ENCODE results near the gene TRAF6. TPM values are rescaled to one million over a fixed set of nuclear protein-coding genes. Genes with fewer than 3 reads are reported as not detected.

TRAF6 gene
- total RNA-seq, 1 experiment from 2014 or later, result 6.6 TPM

DNA sequence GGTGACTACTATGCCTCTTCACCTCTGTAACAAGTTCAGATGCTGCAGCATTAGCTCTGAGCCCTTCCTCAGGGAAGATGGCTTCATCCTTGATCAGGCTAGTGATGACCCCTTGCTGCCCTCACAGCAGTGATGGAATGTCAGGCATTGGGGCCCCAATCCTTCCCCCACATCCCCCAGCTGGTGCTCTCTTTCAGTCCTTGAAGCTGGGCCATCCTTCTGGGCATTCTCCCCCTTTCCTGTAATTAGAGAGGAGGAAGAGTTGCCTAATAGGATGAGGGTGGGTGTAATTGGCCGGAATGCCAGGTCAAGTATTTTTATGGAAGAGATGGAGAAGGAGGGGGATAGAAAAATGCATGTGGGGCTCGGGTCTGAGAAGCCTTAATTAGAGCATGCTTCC lies 62.6 kb downstream of the TRAF6 start (continued):
- TF ChIP-seq TCF7 (CRISPR knock-in tag; IDR thresholded peaks at IDR 0.05; ENCODE audit: low read depth) (no peak), SMAD4 (CRISPR knock-in tag; IDR thresholded peaks at IDR 0.05) (no peak), ZBTB21 (CRISPR knock-in tag; IDR thresholded peaks at IDR 0.05; ENCODE audit: borderline replicate concordance) (no peak), ZNF121 (CRISPR knock-in tag; IDR thresholded peaks at IDR 0.05) (no peak), FOXP1 (CRISPR knock-in tag; IDR thresholded peaks at IDR 0.05; ENCODE audit: borderline replicate concordance) (no peak)

DNA sequence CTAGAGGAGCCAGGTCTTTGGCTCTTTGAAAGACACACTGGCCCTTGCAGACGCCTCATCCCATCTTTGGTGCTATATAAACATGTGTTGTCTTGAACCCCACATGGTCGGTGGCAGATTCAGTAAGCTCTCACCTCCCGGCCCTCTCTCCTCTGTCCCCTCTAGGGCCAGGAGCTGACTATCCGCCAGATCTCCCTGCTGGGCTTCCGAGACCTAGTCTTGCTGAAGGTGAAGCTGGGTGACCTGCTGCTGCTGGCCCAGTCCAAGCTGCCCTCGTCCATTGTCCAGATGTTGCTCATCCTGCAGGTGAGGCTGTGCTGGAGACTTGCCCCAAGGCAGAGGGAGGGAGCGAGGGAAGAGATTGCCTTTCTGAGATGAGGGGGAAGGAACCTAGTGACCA lies 63.9 kb downstream of the TRAF6 start:
- no peak for ATAC-seq
- Mint-ChIP-seq H3K4me1 (0 out of 2 replicates have a peak, but pooled peaks cover 3% of the 10 kb centered on the region), H3K4me3 (no peak overlapping the region), H3K27ac (no peak overlapping the region), H3K36me3 (peaks cover 3% of the 10 kb centered on the region; the same call in 1 of the 2 replicates), H3K27me3 (ENCODE audit: low read depth) (no peaks in the 10 kb centered on the region; the same call in none of the 2 replicates), H3K9me3 (peaks cover 6% of the 10 kb centered on the region)
- DNase-seq (ENCODE audit: low spot score), result no peak
- CTCF ChIA-PET, result interaction anchor here (1.3 kb wide), 1 partner anchor 32 kb away, joined by 7 read pairs; no protein-coding TSS in a partner anchor
- POLR2A ChIA-PET, result interaction anchor here (1.6 kb wide), 1 partner anchor 14 kb away, joined by 3 read pairs; no protein-coding TSS in a partner anchor
- TF ChIP-seq TEAD4 (CRISPR knock-in tag; IDR thresholded peaks at IDR 0.05) (no peak), JAZF1 (CRISPR knock-in tag; IDR thresholded peaks at IDR 0.05) (no peak), ETV6 (CRISPR knock-in tag; IDR thresholded peaks at IDR 0.05) (no peak), ZNF423 (CRISPR knock-in tag; IDR thresholded peaks at IDR 0.05) (no peak), FOXP1 (CRISPR knock-in tag; IDR thresholded peaks at IDR 0.05; ENCODE audit: borderline replicate concordance) (no peak), FOXJ3 (CRISPR knock-in tag; IDR thresholded peaks at IDR 0.05; ENCODE audit: borderline replicate concordance) (no peak), ZNF263 (CRISPR knock-in tag; IDR thresholded peaks at IDR 0.05; ENCODE audit: low read depth) (no peak)
- TF ChIP-seq, protein P1, sequence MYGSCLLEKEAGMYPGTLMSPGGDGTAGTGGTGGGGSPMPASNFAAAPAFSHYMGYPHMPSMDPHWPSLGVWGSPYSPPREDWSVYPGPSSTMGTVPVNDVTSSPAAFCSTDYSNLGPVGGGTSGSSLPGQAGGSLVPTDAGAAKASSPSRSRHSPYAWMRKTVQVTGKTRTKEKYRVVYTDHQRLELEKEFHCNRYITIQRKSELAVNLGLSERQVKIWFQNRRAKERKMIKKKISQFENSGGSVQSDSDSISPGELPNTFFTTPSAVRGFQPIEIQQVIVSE (CRISPR knock-in tag; IDR thresholded peaks at IDR 0.05; ENCODE audit: borderline replicate concordance), result no peak
- TF ChIP-seq, protein P2, sequence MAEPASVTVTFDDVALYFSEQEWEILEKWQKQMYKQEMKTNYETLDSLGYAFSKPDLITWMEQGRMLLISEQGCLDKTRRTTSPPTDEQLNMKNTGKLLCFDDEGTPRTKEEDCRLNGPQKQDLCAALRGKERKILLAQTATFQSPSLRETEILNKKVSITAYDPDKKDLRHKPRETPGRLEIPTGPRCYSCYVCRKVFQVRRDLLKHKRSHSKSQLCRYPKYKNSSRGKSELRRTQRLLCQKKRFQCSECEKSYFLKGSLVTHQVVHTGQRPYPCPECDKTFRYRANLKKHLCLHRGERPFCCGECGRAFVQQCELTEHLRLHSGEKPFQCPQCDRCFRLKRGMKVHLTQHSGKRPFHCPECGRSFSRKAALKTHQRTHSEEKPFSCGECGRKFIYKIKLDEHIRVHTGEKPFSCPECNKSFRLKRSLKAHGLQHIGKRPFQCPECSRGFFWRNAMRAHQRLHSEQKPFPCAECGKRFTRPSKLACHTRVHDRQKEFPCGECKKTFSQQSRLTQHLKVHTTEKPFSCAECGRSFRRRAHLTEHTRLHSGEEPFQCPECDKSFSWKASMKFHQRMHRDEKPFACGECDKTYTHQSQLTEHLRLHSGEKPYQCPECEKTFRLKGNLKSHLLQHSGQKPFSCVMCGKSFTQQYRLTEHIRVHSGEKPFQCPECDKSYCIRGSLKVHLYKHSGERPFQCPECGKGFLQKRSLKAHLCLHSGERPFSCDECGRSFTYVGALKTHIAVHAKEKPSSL (CRISPR knock-in tag; conservative IDR thresholded peaks at IDR 0.05), result no peak

DNA sequence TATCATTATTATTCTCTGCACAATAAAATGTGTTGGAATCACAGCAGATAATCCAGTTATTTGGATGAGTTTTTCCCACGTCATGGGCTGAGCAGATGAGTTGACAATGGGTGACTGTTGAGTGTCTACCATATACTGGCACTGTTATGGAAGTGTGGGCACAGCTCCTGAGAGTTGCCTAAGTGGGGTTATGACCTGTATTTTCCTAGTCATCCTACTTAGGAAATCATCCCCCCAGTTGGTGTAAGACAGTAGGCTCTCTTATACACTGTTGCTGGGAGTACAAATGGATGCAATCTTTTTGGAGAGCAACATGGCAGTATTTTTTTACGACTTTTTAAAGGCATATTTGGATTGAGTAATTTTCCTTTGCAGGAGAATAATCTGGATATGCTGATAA lies 66.4 kb downstream of the TRAF6 start:
- TF ChIP-seq, protein P1 (CRISPR knock-in tag; IDR thresholded peaks at IDR 0.05; ENCODE audit: borderline replicate concordance), result no peak
- no peak for TF ChIP-seq ZNF263 (CRISPR knock-in tag; IDR thresholded peaks at IDR 0.05; ENCODE audit: low read depth)
- TF ChIP-seq, protein P3, sequence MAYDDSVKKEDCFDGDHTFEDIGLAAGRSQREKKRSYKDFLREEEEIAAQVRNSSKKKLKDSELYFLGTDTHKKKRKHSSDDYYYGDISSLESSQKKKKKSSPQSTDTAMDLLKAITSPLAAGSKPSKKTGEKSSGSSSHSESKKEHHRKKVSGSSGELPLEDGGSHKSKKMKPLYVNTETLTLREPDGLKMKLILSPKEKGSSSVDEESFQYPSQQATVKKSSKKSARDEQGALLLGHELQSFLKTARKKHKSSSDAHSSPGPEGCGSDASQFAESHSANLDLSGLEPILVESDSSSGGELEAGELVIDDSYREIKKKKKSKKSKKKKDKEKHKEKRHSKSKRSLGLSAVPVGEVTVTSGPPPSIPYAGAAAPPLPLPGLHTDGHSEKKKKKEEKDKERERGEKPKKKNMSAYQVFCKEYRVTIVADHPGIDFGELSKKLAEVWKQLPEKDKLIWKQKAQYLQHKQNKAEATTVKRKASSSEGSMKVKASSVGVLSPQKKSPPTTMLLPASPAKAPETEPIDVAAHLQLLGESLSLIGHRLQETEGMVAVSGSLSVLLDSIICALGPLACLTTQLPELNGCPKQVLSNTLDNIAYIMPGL (CRISPR knock-in tag; IDR thresholded peaks at IDR 0.05), result no peak
- POLR2A ChIA-PET, result no interaction called here

More for the DNA sequence above, 66.4 kb downstream of the TRAF6 start:
- Mint-ChIP-seq H3K4me1 (0 out of 2 replicates have a peak, but pooled peaks cover 3% of the 10 kb centered on the region), H3K36me3 (peaks cover 7% of the 10 kb centered on the region), H3K27ac (no peak overlapping the region), H3K4me3 (no peak overlapping the region), H3K9me3 (peaks cover 15% of the 10 kb centered on the region), H3K27me3 (ENCODE audit: low read depth) (no peaks in the 10 kb centered on the region)
- ATAC-seq, result no peak
- CTCF ChIA-PET, result no interaction called here
- DNase-seq (ENCODE audit: low spot score), result no peak
